ENCODE data around the gene CRACR2A. TPM values are rescaled to one million over a fixed set of nuclear protein-coding genes. Genes with fewer than 3 reads are reported as not detected.

The CRACR2A gene
- total RNA-seq, 1 donor from 2014 or later = 6.2 TPM

- no peak for TF ChIP-seq CTCF (IDR thresholded peaks at IDR 0.05; ENCODE audit: insufficient read depth, low read length, poor library complexity, severe bottlenecking)
- no peaks in the 10 kb centered on the region for H3K27me3 ChIP-seq (ENCODE audit: control insufficient read depth, insufficient read depth, low read length)
- no peak overlapping the region for H3K4me3 ChIP-seq (ENCODE audit: low read depth, low read length)
- no peak for DNase-seq (ENCODE audit: low read depth)
- no peaks in the 10 kb centered on the region for H3K36me3 ChIP-seq (ENCODE audit: control insufficient read depth, insufficient read depth, low read length)
Observed at GRCh38 chr12:3601461-3602150, 151.3 kb downstream of the CRACR2A start.

GRCh38 chr12:3600951-3601350, 152.0 kb downstream of the CRACR2A start:
- Histone ChIP-seq H3K4me3 (ENCODE audit: low read depth, low read length) (no peak overlapping the region), H3K36me3 (ENCODE audit: control insufficient read depth, insufficient read depth, low read length) (no peaks in the 10 kb centered on the region), H3K27me3 (ENCODE audit: control insufficient read depth, insufficient read depth, low read length) (no peaks in the 10 kb centered on the region)
- no peak for DNase-seq (ENCODE audit: low read depth)
- TF ChIP-seq CTCF (IDR thresholded peaks at IDR 0.05; ENCODE audit: insufficient read depth, low read length, poor library complexity, severe bottlenecking) = no peak

GRCh38 chr12:3600039-3600720, 152.7 kb downstream of the CRACR2A start:
- DNase-seq (ENCODE audit: low read depth) = no peak
- H3K36me3 ChIP-seq (ENCODE audit: control insufficient read depth, insufficient read depth, low read length) = no peaks in the 10 kb centered on the region
- no peak for TF ChIP-seq CTCF (IDR thresholded peaks at IDR 0.05; ENCODE audit: insufficient read depth, low read length, poor library complexity, severe bottlenecking)
- H3K27me3 ChIP-seq (ENCODE audit: control insufficient read depth, insufficient read depth, low read length) = no peaks in the 10 kb centered on the region
- H3K4me3 ChIP-seq (ENCODE audit: low read depth, low read length) = no peak overlapping the region

- DNase-seq (ENCODE audit: low read depth) = no peak
- H3K36me3 ChIP-seq (ENCODE audit: control insufficient read depth, insufficient read depth, low read length) = no peaks in the 10 kb centered on the region
- no peaks in the 10 kb centered on the region for H3K27me3 ChIP-seq (ENCODE audit: control insufficient read depth, insufficient read depth, low read length)
- TF ChIP-seq CTCF (IDR thresholded peaks at IDR 0.05; ENCODE audit: insufficient read depth, low read length, poor library complexity, severe bottlenecking) = no peak
- H3K4me3 ChIP-seq (ENCODE audit: low read depth, low read length) = no peak overlapping the region
Observed at GRCh38 chr12:3598896-3599860, 153.7 kb downstream of the CRACR2A start.

GRCh38 chr12:3597526-3598210, 155.2 kb downstream of the CRACR2A start:
- no peak for DNase-seq (ENCODE audit: low read depth)
- H3K36me3 ChIP-seq (ENCODE audit: control insufficient read depth, insufficient read depth, low read length) = no peaks in the 10 kb centered on the region
- H3K27me3 ChIP-seq (ENCODE audit: control insufficient read depth, insufficient read depth, low read length) = no peaks in the 10 kb centered on the region
- no peak overlapping the region for H3K4me3 ChIP-seq (ENCODE audit: low read depth, low read length)
- TF ChIP-seq CTCF (IDR thresholded peaks at IDR 0.05; ENCODE audit: insufficient read depth, low read length, poor library complexity, severe bottlenecking) = no peak
